Body of pancreas (tissue), 4 donors: ENCODE results near the gene FBXO28. TPM values are rescaled to one million over a fixed set of nuclear protein-coding genes. Genes with fewer than 3 reads are reported as not detected.

Experiments used
- ATAC-seq: fragments of 150-250 bp; one replicate; pipeline ENCODE4 v1.9.1; 2016
- DNase-seq, 4 donors: peaks; one replicate each; pipeline ENCODE4 v3.0.0-alpha.2; 2019
- H3K27ac ChIP-seq, 4 donors: fragments of 200-600 bp; sonication (generic); 1 replicate in 3 of 4; 2 replicates in 1 of 4; pipeline versions ENCODE4 v1.5.1 to v1.6.1; 2016 to 2019; ENCODE audit warnings: mild to moderate bottlenecking in 1 of 4, mixed read lengths in 1 of 4, moderate library complexity in 1 of 4
- H3K27me3 ChIP-seq, 2 donors: fragments of 200-600 bp; sonication (generic); one replicate each; pipeline ENCODE4 v1.6.0; 2016; ENCODE audit warnings: mild to moderate bottlenecking in 1 of 2
- H3K36me3 ChIP-seq, 2 donors: fragments of 200-600 bp; sonication (generic); replicated peaks in 1 of 2; 2 replicates each; pipeline ENCODE4 v1.5.1; 2016; ENCODE audit warnings: low read depth in 2 of 2; ENCODE audit not compliant: insufficient read depth in 1 of 2
- H3K4me1 ChIP-seq: fragments of 200-600 bp; sonication (generic); one replicate; pipeline ENCODE4 v1.6.0; 2016
- H3K4me3 ChIP-seq, 2 donors: fragments of 200-600 bp; sonication (generic); 1 replicate in 1 of 2; 2 replicates in 1 of 2; pipeline ENCODE4 v1.5.1; 2016 to 2019
- H3K9me3 ChIP-seq, 3 donors: fragments of 200-600 bp; sonication (generic); 1 replicate in 2 of 3; 2 replicates in 1 of 3; pipeline ENCODE4 v1.5.1; 2016
- CTCF ChIP-seq, 7 experiments: fragments of 450-650 bp in 4 of 7; fragments of 200-600 bp in 3 of 7; sonication (generic) in 3 of 7; IDR thresholded peaks; one replicate each; pipeline ENCODE4 v1.5.1; 2016 to 2019; ENCODE audit warnings: antibody characterized with exemption in 7 of 7
- POLR2A ChIP-seq, 3 donors: fragments of 450-650 bp; IDR thresholded peaks; one replicate each; pipeline ENCODE4 v1.6.1; 2016; ENCODE audit warnings: antibody characterized with exemption in 3 of 3, mild to moderate bottlenecking in 2 of 3
- WGBS, 2 donors: methylation state at CpG; one replicate each; pipeline ENCODE4 v1.1.5; 2017; 5-methylcytosine and 5-hydroxymethylcytosine counted together
- intact Hi-C: fragments of 100-400 bp; cut with DNase I; formaldehyde crosslinking; loops from one replicate; pipeline ENCODE4 v1.15.1; 2023
- total RNA-seq, 2 donors: library from RNA; depleted of rRNA; stranded (reverse); fragments of >200 nt; gene quantifications; one replicate each; pipeline ENCODE4 v1.1.0, GENCODE V29; 2016

Gene FBXO28
- total RNA-seq, 2 donors from 2014 or later = 3.0 to 13.7 TPM

- DNase-seq (no peak), ATAC-seq (no peak)
- H3K4me1 ChIP-seq = peaks cover 11% of the 10 kb centered on the region
- WGBS, 2 donors = 84 to 94% methylated on average over 4 of the region's 4 CpGs
- no peaks in the 10 kb centered on the region for H3K27me3 ChIP-seq
- TF ChIP-seq POLR2A (IDR thresholded peaks at IDR 0.05) (no peak), CTCF (IDR thresholded peaks at IDR 0.05) (no peak)
- H3K36me3 ChIP-seq = no peaks in the 10 kb centered on the region
- intact Hi-C loops = no loop called here
- H3K4me3 ChIP-seq = no peak overlapping the region
- no peaks in the 10 kb centered on the region for H3K9me3 ChIP-seq
- no peak overlapping the region for H3K27ac ChIP-seq
Observed at GRCh38 chr1:224123136-224123535, 9.2 kb downstream of the FBXO28 start.

GRCh38 chr1:224124220-224124619 lies 10.3 kb downstream of the FBXO28 start:
- H3K36me3 ChIP-seq = no peaks in the 10 kb centered on the region
- DNase-seq = no peak
- no peak overlapping the region for H3K27ac ChIP-seq
- no peaks in the 10 kb centered on the region for H3K9me3 ChIP-seq
- intact Hi-C loops = no loop called here
- no peak overlapping the region for H3K4me3 ChIP-seq
- TF ChIP-seq POLR2A (IDR thresholded peaks at IDR 0.05) = no peak
- no peak for TF ChIP-seq CTCF (IDR thresholded peaks at IDR 0.05)
- no peaks in the 10 kb centered on the region for H3K27me3 ChIP-seq
- peaks cover 11% of the 10 kb centered on the region for H3K4me1 ChIP-seq
- ATAC-seq = no peak

GRCh38 chr1:224127925-224128819 lies 14.3 kb downstream of the FBXO28 start:
- H3K27ac ChIP-seq = no peak overlapping the region
- peaks cover 0 to 6% of the 10 kb centered on the region in 2 donors for H3K36me3 ChIP-seq
- no peak for TF ChIP-seq CTCF (IDR thresholded peaks at IDR 0.05)
- no peak for TF ChIP-seq POLR2A (IDR thresholded peaks at IDR 0.05)
- 74 to 78% methylated on average over 5 of the region's 5 CpGs for WGBS, 2 donors
- intact Hi-C loops = no loop called here
- no peaks in the 10 kb centered on the region for H3K9me3 ChIP-seq
- peaks cover 5% of the 10 kb centered on the region for H3K4me1 ChIP-seq
- ATAC-seq = no peak
- no peak overlapping the region for H3K4me3 ChIP-seq
- no peaks in the 10 kb centered on the region for H3K27me3 ChIP-seq
- no peak for DNase-seq

- intact Hi-C loops = no loop called here
- no peak overlapping the region for H3K27ac ChIP-seq
- H3K4me3 ChIP-seq = no peak overlapping the region
- no peaks in the 10 kb centered on the region for H3K27me3 ChIP-seq
- ATAC-seq = no peak
- no peak for DNase-seq
- H3K9me3 ChIP-seq = no peaks in the 10 kb centered on the region
- H3K36me3 ChIP-seq = peaks cover 0 to 8% of the 10 kb centered on the region in 2 donors
- H3K4me1 ChIP-seq = peaks cover 5% of the 10 kb centered on the region
- TF ChIP-seq CTCF (IDR thresholded peaks at IDR 0.05) (no peak), POLR2A (IDR thresholded peaks at IDR 0.05) (no peak)
Observed at GRCh38 chr1:224131253-224131652, 17.3 kb downstream of the FBXO28 start.

- no peaks in the 10 kb centered on the region for H3K27me3 ChIP-seq
- peaks cover 4% of the 10 kb centered on the region for H3K4me1 ChIP-seq
- no peak overlapping the region for H3K27ac ChIP-seq
- TF ChIP-seq CTCF (IDR thresholded peaks at IDR 0.05) (no peak), POLR2A (IDR thresholded peaks at IDR 0.05) (no peak)
- peaks cover 0 to 8% of the 10 kb centered on the region in 2 donors for H3K36me3 ChIP-seq
- ATAC-seq (no peak), DNase-seq (no peak)
- H3K4me3 ChIP-seq = no peak overlapping the region
- intact Hi-C loops = no loop called here
- 10 to 17% methylated on average over 1 of the region's 1 CpG for WGBS, 2 donors
- no peaks in the 10 kb centered on the region for H3K9me3 ChIP-seq
Observed at GRCh38 chr1:224132901-224133300, 19.0 kb downstream of the FBXO28 start.
